Measurements from ENCODE around the gene ZFHX2.

Gene ZFHX2

DNA sequence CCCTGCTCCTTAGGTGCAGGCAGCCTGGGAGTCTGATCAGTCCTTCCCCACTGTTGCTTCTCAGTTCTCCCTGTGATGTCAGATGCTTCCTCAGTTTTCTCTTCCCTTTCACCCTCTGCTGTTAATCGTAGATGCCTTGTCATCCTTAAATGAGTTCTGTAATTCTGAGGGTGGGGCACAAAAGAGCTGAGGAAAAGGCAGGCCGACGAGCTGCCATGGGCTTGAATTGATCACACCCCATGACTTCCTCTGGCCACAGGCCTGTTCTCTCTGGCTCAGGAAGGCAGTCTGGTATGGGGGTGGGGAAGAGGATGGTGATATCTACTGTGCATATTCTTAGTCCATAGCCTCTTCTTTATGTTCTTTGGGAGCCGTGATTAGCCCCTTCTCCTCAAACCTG, 21.3 kb upstream of the ZFHX2 start:
- no peak for DNase-seq (ENCODE audit: low read depth in 2 of 2)

- DNase-seq (ENCODE audit: low read depth in 2 of 2): no peak
These were observed 20.9 kb upstream of the ZFHX2 start for GRCh38 chr14:23572524-23572828.

- DNase-seq (ENCODE audit: low read depth in 2 of 2): no peak
These were observed 20.3 kb upstream of the ZFHX2 start for GRCh38 chr14:23571701-23572523.

- no peak for DNase-seq (ENCODE audit: low read depth in 2 of 2)
These were observed 19.4 kb upstream of the ZFHX2 start for GRCh38 chr14:23570806-23571483.

DNA sequence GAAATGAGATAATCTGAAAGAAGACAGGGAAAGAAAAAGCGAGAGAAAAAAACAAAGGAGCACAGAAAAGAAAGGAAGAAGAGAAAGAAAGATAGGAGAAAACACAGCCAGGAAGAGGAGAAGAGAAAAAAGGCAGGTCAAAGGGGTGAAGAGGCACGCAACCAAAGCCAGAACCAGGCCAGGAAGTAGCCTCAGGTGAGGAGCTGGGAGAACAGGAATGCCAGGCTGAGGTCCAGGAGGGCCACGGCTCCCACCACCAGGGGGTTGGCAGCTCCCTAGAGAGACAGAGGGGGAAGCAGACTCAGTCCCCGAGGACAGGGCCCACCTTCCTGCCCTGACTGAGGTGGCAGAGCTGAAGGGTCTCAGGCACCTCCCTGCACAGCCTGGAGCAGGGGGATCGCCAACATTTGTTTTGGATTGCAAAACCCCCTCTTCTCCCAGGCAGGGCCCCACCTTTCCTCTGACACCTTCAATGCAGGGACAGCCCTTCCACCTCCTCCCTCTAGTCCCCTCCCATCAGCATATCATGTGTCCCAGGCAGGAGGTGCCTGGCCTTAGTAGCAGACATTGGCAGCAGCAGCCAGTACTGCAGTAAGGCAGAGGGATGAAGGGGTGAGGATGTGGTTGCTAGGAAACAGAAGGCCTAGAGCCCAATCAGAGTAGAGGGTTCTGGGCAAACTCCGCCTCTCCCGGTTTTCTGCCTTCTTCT, 18.0 kb upstream of the ZFHX2 start:
- DNase-seq (ENCODE audit: low read depth in 2 of 2): no peak

DNA sequence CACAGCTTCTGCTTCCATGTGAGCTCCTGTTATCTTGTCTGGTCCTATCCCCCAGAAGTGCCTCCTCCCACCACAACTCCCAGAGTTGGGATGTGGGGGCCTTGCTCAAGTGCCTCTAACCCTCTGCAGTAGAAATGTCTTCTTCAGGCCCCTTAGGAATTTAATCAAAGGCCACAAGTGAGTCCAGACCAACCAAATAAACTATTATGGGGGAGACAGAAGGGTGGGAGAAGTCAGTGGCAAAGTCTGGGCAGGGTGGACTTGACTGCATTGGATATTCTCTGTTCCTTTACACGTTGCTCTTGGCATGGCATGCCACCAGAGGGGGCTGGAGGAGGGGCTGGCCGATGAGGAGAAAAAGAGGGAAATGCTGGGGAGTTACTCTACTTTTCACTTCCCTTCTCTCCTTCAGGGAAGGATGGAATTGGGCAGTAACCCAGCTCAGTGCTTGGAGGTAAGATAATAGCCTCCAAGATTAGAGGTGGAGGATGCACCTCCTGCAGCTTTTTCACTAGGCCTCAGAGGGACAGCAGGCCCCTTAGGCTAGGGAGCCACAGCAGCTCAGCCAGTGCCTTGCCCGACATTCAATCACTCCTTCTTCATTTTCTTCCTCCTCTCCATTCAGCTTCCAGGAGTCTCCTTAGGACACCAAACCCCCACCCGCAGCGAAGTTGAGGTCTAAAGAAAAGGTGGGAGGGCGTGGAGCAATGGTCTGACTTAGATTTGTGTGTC, 17.2 kb upstream of the ZFHX2 start:
- DNase-seq (ENCODE audit: low read depth in 2 of 2): no peak

GRCh38 chr14:23568021-23568599, 16.5 kb upstream of the ZFHX2 start:
- DNase-seq (ENCODE audit: low read depth in 2 of 2): no peak

DNA sequence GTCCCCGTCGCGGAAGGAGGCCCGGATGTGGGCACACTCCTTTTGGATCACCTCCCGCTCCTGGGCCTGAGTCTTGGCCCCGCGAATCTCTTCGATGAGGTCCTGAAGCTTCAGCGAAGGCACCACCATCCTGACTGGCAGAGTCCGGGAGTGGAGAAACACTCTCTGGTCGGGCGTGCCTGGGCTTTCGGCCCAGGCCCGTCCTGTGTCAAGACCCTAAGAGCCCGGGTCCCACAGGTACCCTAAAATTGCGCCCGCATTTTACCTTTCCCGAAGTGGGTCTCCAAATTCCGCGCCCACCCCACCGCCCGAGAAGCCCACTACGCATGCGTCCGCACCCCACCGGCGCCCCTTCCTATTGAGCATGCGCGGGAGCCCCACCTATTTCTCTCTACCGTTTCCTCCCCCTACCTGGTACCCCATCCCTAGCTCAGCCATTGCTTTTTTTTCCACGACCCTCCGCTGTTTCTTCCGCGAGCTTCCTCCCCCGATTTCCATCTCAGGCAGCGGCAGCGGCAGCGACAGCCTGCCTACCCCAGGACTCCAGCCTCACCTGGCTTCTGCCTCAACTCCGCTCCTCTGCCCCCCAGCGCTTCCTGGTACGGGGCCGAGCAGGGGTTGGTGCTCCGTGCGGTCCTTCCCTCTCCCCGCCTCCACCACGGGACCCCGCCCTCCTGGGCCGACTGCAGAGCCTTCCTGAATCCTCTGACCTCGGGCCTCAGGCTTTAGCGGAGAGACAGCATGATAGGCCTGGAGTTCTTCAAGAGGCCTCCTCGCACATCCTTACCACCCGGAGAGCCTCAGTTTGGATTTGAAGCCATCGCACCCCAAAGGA, 15.8 kb upstream of the ZFHX2 start, which contains the start of gene AP1G2:
Gene AP1G2 (minus strand): TSS at position 606 of the 835 bp plus-strand sequence. CDS start 477 bp downstream, at position 129.
- peak; percentile 62 to 69 for DNase-seq (ENCODE audit: low read depth in 2 of 2)

DNA sequence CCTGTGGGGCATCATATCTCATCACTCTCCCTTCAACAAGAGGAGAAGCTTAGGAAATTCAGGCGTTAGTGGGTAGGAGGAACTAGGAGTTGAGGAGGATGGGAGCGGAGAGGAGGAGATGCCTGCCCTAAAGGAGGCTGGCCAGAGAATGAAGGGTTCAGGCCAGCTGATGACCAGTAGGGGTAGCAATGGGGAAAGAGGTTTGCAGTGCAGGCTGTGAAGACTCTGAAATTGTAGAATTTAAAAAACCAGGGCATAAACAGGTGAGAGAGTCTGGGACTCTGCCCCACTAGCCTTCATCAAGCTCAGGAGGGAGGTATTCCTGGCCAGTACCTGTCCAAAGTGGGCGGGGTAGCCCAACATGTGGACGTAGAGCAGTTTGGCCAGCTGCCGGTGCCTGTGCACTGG, 15.2 kb upstream of the ZFHX2 start:
- DNase-seq (ENCODE audit: low read depth in 2 of 2): no peak

GRCh38 chr14:23566112-23566777, 14.7 kb upstream of the ZFHX2 start:
- no peak for DNase-seq (ENCODE audit: low read depth in 2 of 2)

- DNase-seq (ENCODE audit: low read depth in 2 of 2): no peak
These were observed 14.1 kb upstream of the ZFHX2 start for GRCh38 chr14:23565626-23566025.

DNA sequence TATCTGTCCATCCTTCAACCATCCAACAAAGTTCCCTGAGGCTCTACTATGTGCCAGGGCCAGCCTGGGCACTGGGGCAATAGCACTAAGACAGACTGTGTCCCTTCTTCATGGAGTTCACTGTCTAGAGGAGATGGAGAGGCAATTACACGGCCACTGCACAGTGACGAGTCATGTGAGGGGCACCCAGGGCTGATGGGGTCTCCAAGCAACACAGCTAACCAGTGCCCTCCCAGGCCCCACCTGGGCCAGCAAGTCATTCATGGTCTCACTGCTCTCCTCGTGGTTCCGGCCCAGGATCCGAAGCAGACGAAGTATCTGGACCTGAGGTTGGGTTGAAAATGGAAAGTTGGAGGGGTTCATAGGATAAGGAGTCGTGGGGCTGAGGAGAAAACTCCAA, 13.3 kb upstream of the ZFHX2 start:
- DNase-seq (ENCODE audit: low read depth in 2 of 2): no peak

DNA sequence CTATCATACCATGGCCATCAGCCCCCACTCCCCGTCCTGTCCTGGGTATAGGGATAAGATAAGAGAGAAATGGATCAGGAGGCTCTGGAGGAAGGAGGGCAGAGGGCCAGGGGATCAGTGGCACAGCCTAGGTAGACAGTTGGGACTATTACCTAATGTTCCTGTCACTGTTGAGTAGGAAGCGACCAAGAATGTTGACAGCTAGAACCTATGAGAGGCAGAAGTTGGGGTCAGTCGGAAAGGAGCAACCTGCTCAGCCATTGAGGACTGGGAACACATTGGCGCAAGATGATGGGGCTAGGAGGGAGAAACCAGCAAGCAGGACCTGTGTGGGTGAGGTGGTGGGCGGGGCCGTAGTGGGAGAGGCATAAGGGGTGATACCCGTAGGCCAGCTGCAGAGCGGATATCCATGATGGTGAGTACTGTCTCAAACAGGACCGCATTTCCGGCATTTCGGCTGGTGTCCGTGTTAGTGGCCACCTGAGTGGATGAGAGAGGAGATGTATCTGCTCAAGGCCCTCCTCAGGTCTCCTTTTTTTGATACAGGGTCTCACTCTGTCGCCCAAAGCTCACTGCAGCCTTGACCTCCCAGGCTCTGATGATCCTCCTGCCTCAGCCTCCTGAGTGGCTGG, 12.7 kb upstream of the ZFHX2 start:
- no peak for DNase-seq (ENCODE audit: low read depth in 2 of 2)

DNA sequence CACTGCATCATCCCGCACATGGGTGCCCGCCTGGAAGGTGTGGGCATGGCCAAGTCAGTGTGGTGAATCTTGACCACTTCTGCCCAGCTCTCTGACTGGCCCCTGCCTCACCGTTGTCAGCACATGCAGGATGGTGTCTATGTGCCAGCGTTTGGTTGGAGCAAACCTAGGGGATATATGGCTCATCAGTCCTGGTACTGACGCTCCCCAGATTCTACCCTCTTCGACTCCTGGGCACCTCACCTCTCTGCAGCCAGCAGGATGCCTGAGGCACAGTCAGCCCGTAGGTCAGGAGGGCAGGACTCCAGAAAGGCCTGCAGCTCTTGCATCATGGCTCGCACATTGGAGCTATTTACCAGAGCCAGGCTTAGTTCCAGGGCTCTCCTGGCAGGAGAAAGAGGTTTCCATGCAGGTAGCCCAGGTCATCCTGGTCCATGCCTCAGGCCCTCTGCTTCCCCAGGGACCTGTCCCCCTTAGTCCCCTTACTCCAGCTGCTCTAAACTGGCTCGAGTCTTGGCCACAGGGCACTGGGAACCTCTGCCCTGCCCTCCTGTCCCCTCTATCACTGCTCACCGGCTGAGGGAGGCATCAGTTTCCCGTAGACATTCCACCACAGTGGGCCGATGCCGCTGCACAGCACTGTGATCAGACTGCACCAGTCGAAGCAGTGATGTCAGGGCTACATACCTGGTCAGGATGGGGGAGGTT, 12.1 kb upstream of the ZFHX2 start:
- no peak for DNase-seq (ENCODE audit: low read depth in 2 of 2)

- peak in 1 of 2 donors; percentile 41 for DNase-seq (ENCODE audit: low read depth in 2 of 2)
These were observed 11.4 kb upstream of the ZFHX2 start for GRCh38 chr14:23562822-23563472.

GRCh38 chr14:23561873-23562821, 10.6 kb upstream of the ZFHX2 start:
- no peak for DNase-seq (ENCODE audit: low read depth in 2 of 2)

GRCh38 chr14:23561259-23561658, 9.7 kb upstream of the ZFHX2 start:
- DNase-seq (ENCODE audit: low read depth in 2 of 2): no peak

All from stimulated activated CD8-positive, alpha-beta memory T cell treated with anti-CD3 and anti-CD28 coated beads, Interleukin-7, amount 100 ng/mL, for 1 hour (primary cell).